HCT116 (cell line): ENCODE data around the gene PIAS4. TPM values are rescaled to one million over a fixed set of nuclear protein-coding genes. Genes with fewer than 3 reads are reported as not detected.

Experiments
- ATAC-seq: fragments of 200-7000 bp; cut with Tn5 transposase; 2 replicates; pipeline ENCODE4 v1.9.1; 2020; ENCODE audit warnings: mild to moderate bottlenecking, moderate library complexity
- BruUV-seq: library from RNA; stranded (reverse); fragments of 400-500 nt; replicated peaks from 2 replicates; lab custom pipeline; 2021; lab: Mats Ljungman, UMichigan
- CTCF ChIA-PET: fragments of 300-600 bp; sonication (Branson Sonifier 250); formaldehyde crosslinking; loops from one replicate; lab custom pipeline; 2021; ENCODE audit warnings: antibody characterized with exemption; lab: Charles Lee
- POLR2A ChIA-PET: fragments of 300-600, 350-600 bp; sonication (Branson Sonifier 250); formaldehyde crosslinking; loops from one replicate; lab custom pipeline; 2021; ENCODE audit warnings: antibody characterized with exemption; lab: Charles Lee
- RAD21 ChIA-PET, 2 experiments: fragments of 300-600 bp; sonication (Branson Sonifier 250); formaldehyde crosslinking; loops; one replicate each; lab custom pipeline; 2023; ENCODE audit warnings: low total read pairs in 2 of 2; ENCODE audit not compliant: uncharacterized antibody in 2 of 2, unreplicated experiment in 2 of 2, low non-redundant PET in 1 of 2; lab: Charles Lee
- DNase-seq: peaks from one replicate; pipeline ENCODE4 v3.0.0-alpha.2; 2010; ENCODE audit warnings: low read depth, low spot score
- H2AFZ ChIP-seq: fragments of 200-600 bp; shearing (Covaris generic), sonication (generic); 2 replicates; pipeline ENCODE4 v1.6.1; 2017; ENCODE audit warnings: low read depth, mixed run types, mixed read lengths, antibody characterized with exemption, low read length; ENCODE audit not compliant: poor library complexity, severe bottlenecking
- H3K27ac ChIP-seq: 2 replicates; pipeline ENCODE4 v1.5.1; 2012; ENCODE audit warnings: low read depth, low read length
- H3K27me3 ChIP-seq: fragments of 200-600 bp; sonication (generic); 2 replicates; pipeline ENCODE4 v1.6.1; 2016; ENCODE audit warnings: mixed run types, low read length, mixed read lengths; ENCODE audit not compliant: insufficient read depth
- H3K36me3 ChIP-seq, 2 experiments: fragments of 200-500 bp in 1 of 2; fragments of 200-600 bp in 1 of 2; sonication (Bioruptor generic) in 1 of 2; sonication (generic) in 1 of 2; 2 replicates each; pipeline versions ENCODE4 v1.5.1 to v1.6.1; 2014 to 2016; ENCODE audit warnings: low read length in 2 of 2, inconsistent platforms in 1 of 2, mixed read lengths in 1 of 2, mixed run types in 1 of 2; ENCODE audit not compliant: insufficient read depth in 2 of 2, control insufficient read depth in 1 of 2
- H3K4me1 ChIP-seq, 2 experiments: fragments of 200-600 bp in 1 of 2; sonication (generic) in 1 of 2; 2 replicates each; pipeline versions ENCODE4 v1.5.1 to v1.6.1; 2012 to 2017; ENCODE audit warnings: low read length in 2 of 2, inconsistent platforms in 1 of 2, mild to moderate bottlenecking in 1 of 2, mixed read lengths in 1 of 2, mixed run types in 1 of 2, moderate library complexity in 1 of 2; ENCODE audit not compliant: insufficient read depth in 2 of 2, control insufficient read depth in 1 of 2
- H3K4me2 ChIP-seq: fragments of 200-600 bp; sonication (generic); 2 replicates; pipeline ENCODE4 v1.6.1; 2017; ENCODE audit warnings: mixed run types, low read length, mixed read lengths
- H3K4me3 ChIP-seq, 2 experiments: fragments of 200-600 bp in 1 of 2; sonication (generic) in 1 of 2; replicated peaks in 1 of 2; 2 replicates each; pipeline ENCODE4 v1.5.1; 2011 to 2016; ENCODE audit warnings: low read length in 2 of 2, control low read depth in 1 of 2, low read depth in 1 of 2, mild to moderate bottlenecking in 1 of 2, mixed read lengths in 1 of 2, mixed run types in 1 of 2
- H3K79me2 ChIP-seq: fragments of 200-600 bp; sonication (generic); 2 replicates; pipeline ENCODE4 v1.6.1; 2017; ENCODE audit warnings: mild to moderate bottlenecking, mixed run types, low read length, moderate library complexity, mixed read lengths; ENCODE audit not compliant: insufficient read depth
- H3K9ac ChIP-seq: fragments of 200-600 bp; sonication (generic); 2 replicates; pipeline ENCODE4 v1.6.1; 2016; ENCODE audit warnings: low read length, mixed read lengths
- H3K9me2 ChIP-seq: fragments of 200-600 bp; sonication (generic), shearing (Covaris generic); 2 replicates; pipeline ENCODE4 v1.6.1; 2017; ENCODE audit warnings: mixed run types, mild to moderate bottlenecking, moderate library complexity; ENCODE audit not compliant: insufficient read depth
- H3K9me3 ChIP-seq, 2 experiments: fragments of 200-500 bp in 1 of 2; fragments of 200-600 bp in 1 of 2; sonication (Bioruptor generic) in 1 of 2; sonication (generic) in 1 of 2; 2 replicates each; pipeline ENCODE4 v1.6.1; 2014 to 2017; ENCODE audit warnings: low read length in 2 of 2, mixed read lengths in 2 of 2, inconsistent platforms in 1 of 2, low read depth in 1 of 2, mild to moderate bottlenecking in 1 of 2, mixed run types in 1 of 2, moderate library complexity in 1 of 2; ENCODE audit not compliant: control insufficient read depth in 1 of 2, insufficient read depth in 1 of 2
- H4K20me1 ChIP-seq: fragments of 200-600 bp; sonication (generic), shearing (Covaris generic); 2 replicates; pipeline ENCODE4 v1.6.1; 2017; ENCODE audit warnings: mixed run types, mild to moderate bottlenecking, moderate library complexity; ENCODE audit not compliant: insufficient read depth
- CBX3 ChIP-seq: IDR thresholded peaks from 2 replicates; pipeline ENCODE4 v1.6.1; 2012; ENCODE audit warnings: low read depth
- EGR1 ChIP-seq: IDR thresholded peaks from 2 replicates; pipeline ENCODE4 v1.6.1; 2012; ENCODE audit warnings: low read depth
- EZH2 ChIP-seq: fragments of 200-600 bp; sonication (generic); IDR thresholded peaks from 2 replicates; pipeline ENCODE4 v1.6.1; 2017; ENCODE audit warnings: antibody characterized with exemption, mixed run types
- JUND ChIP-seq: IDR thresholded peaks from 2 replicates; pipeline ENCODE4 v1.6.1; 2012
- RAD21 ChIP-seq: IDR thresholded peaks from 2 replicates; pipeline ENCODE4 v1.6.1; 2012; ENCODE audit warnings: low read depth, mild to moderate bottlenecking
- SIN3A ChIP-seq: IDR thresholded peaks from 2 replicates; pipeline ENCODE4 v1.6.1; 2012; ENCODE audit warnings: low read depth
- SP1 ChIP-seq: IDR thresholded peaks from 2 replicates; pipeline ENCODE4 v1.6.1; 2012; ENCODE audit warnings: low read depth
- SRF ChIP-seq: IDR thresholded peaks from 2 replicates; pipeline ENCODE4 v1.6.1; 2012; ENCODE audit warnings: low read depth
- YY1 ChIP-seq: IDR thresholded peaks from 2 replicates; pipeline ENCODE4 v1.6.1; 2011; ENCODE audit warnings: low read length, low read depth, moderate library complexity, mild to moderate bottlenecking; ENCODE audit not compliant: insufficient replicate concordance; ENCODE audit errors: extremely low read depth
- ZNF274 ChIP-seq: fragments of 200-500 bp; sonication (Bioruptor generic); IDR thresholded peaks from 2 replicates; pipeline ENCODE4 v1.6.1; 2014; ENCODE audit warnings: mild to moderate bottlenecking, low read depth, low read length, inconsistent platforms
- intact Hi-C: fragments of 100-400 bp; cut with micrococcal nuclease; formaldehyde crosslinking; loops from 2 replicates; pipeline ENCODE4 v1.10.0; 2022
- total RNA-seq: library from RNA; stranded (reverse); gene quantifications from one replicate; pipeline ENCODE4 v1.2.1, GENCODE V29; 2021; ENCODE audit not compliant: unreplicated experiment
- TF ChIP-seq, protein P1 (sequence below): IDR thresholded peaks from 2 replicates; pipeline ENCODE4 v1.6.1; 2012
- TF ChIP-seq, protein P2 (sequence below): IDR thresholded peaks from 2 replicates; pipeline ENCODE4 v1.6.1; 2012; ENCODE audit warnings: low read depth

Gene PIAS4
- total RNA-seq, 1 experiment from 2014 or later: 28.4 TPM

DNA sequence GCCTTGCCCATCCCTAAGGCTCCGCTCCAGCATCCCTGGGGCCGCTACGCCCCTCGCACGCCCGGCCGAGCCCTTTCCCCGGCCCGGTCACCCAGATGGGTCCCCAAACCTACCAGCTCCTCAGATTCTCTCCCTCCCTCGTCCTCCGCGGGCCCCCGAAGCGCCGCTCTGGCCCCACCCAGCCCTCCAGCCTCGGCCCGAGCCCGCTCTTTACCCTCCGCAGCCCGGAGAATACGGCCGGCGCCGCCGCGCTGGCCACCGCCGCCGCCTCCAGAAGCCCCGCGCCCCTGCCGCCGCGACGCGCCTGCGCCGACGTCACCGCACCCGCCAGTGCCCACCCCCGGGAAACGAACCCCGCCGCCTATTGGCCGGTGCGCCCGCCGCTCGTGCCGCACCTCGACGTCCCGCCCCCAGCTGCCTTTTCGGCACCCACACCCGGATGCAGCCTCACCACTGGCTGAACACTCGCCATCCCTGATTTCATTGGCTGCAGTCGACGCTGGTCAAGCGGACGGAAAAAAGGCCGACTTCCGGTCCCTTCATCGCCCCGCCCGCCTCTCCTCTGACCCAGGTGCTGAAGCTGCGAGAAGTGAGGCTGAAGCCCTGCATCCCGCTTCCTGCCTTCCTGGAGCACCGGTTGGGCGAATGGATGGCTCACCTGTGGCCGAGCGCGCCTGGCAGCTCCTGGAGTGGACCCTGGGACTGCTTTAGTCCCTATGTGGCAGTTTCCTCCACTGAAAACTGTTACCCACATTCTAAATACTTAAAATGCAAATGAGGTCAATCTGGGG lies 36.5 kb upstream of the PIAS4 start, which contains the start of gene DAPK3 (continued):
- TF ChIP-seq SRF (peak; percentile 86; the same call in 1 of the 2 replicates), ZNF274 (no peak), YY1 (peak; percentile 26), EGR1 (peak; percentile 10), CBX3 (no peak)

DNA sequence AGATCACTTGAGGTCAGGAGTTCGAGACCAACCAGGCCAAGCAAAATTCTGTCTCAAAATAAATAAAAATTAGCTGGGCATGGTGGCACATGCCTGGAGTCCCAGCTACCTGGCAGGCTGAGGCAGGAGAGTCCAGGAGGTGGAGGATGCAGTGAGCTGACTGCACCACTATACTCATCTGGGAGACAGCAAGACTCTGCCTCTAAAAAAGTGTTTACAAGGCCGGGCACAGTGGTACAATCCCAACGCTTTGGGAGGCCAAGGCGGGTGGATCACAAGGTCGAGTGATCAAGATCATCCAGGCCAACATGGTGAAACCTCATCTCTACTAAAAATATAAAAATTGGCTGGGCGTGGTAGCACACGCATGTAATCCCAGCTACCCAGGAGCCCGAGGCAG lies 32.4 kb upstream of the PIAS4 start:
- Histone ChIP-seq H4K20me1 (peaks cover 39% of the 10 kb centered on the region; the same call in 1 of the 2 replicates), H3K27me3 (no peaks in the 10 kb centered on the region), H3K36me3 (peaks cover 38 to 48% of the 10 kb centered on the region in 2 experiments), H3K4me2 (no peak overlapping the region), H3K9me3 (no peaks in the 10 kb centered on the region), H2AFZ (no peak overlapping the region), H3K27ac (no peak overlapping the region), H3K4me1 (peaks cover 0 to 14% of the 10 kb centered on the region in 2 experiments; a peak in 3 of 4 replicates), H3K4me3 (no peak overlapping the region), H3K79me2 (peaks cover 57% of the 10 kb centered on the region), H3K9ac (no peak overlapping the region), H3K9me2 (no peaks in the 10 kb centered on the region)
- RAD21 ChIA-PET: no interaction called here
- intact Hi-C loops: no loop called here
- CTCF ChIA-PET: interaction anchor here (1.5 kb wide), 2 partner anchors 12 to 122 kb away, joined by 5 read pairs; no protein-coding TSS in a partner anchor
- POLR2A ChIA-PET: interaction anchor here (1.2 kb wide), 1 partner anchor 10 kb away, joined by 9 read pairs; the partner anchor contains the start of gene EEF2
- TF ChIP-seq SIN3A (no peak), RAD21 (no peak), EGR1 (no peak), JUND (no peak), EZH2 (no peak), CBX3 (no peak), SP1 (no peak)
- TF ChIP-seq, protein P1, sequence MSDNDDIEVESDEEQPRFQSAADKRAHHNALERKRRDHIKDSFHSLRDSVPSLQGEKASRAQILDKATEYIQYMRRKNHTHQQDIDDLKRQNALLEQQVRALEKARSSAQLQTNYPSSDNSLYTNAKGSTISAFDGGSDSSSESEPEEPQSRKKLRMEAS: no peak
- TF ChIP-seq, protein P2, sequence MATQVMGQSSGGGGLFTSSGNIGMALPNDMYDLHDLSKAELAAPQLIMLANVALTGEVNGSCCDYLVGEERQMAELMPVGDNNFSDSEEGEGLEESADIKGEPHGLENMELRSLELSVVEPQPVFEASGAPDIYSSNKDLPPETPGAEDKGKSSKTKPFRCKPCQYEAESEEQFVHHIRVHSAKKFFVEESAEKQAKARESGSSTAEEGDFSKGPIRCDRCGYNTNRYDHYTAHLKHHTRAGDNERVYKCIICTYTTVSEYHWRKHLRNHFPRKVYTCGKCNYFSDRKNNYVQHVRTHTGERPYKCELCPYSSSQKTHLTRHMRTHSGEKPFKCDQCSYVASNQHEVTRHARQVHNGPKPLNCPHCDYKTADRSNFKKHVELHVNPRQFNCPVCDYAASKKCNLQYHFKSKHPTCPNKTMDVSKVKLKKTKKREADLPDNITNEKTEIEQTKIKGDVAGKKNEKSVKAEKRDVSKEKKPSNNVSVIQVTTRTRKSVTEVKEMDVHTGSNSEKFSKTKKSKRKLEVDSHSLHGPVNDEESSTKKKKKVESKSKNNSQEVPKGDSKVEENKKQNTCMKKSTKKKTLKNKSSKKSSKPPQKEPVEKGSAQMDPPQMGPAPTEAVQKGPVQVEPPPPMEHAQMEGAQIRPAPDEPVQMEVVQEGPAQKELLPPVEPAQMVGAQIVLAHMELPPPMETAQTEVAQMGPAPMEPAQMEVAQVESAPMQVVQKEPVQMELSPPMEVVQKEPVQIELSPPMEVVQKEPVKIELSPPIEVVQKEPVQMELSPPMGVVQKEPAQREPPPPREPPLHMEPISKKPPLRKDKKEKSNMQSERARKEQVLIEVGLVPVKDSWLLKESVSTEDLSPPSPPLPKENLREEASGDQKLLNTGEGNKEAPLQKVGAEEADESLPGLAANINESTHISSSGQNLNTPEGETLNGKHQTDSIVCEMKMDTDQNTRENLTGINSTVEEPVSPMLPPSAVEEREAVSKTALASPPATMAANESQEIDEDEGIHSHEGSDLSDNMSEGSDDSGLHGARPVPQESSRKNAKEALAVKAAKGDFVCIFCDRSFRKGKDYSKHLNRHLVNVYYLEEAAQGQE: no peak
- ATAC-seq (no peak), DNase-seq (no peak)
- BruUV-seq: no TSS peak
